Measurements from ENCODE around the gene NDUFS7.

The NDUFS7 gene

DNA sequence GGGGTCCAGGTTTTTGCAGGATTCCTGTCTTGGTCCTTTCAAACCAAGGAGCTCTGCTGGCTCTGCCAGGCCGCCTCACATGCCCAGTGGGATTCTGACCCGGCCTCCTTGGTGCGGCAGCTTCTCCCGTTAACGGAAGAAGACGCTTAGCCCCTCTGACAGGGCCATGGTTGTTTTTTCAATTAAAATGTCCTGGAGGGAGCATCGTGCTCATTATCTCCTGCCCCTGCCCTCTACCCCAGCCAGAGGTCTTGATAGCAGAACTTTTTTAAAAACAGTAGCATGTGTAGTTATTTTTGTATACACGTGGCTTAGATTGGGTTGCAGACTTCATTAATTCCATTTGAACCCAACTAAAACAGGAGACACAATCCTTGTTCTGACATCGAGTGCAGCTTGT is 43.0 kb downstream of the NDUFS7 start:
- TF ChIP-seq, protein P1, sequence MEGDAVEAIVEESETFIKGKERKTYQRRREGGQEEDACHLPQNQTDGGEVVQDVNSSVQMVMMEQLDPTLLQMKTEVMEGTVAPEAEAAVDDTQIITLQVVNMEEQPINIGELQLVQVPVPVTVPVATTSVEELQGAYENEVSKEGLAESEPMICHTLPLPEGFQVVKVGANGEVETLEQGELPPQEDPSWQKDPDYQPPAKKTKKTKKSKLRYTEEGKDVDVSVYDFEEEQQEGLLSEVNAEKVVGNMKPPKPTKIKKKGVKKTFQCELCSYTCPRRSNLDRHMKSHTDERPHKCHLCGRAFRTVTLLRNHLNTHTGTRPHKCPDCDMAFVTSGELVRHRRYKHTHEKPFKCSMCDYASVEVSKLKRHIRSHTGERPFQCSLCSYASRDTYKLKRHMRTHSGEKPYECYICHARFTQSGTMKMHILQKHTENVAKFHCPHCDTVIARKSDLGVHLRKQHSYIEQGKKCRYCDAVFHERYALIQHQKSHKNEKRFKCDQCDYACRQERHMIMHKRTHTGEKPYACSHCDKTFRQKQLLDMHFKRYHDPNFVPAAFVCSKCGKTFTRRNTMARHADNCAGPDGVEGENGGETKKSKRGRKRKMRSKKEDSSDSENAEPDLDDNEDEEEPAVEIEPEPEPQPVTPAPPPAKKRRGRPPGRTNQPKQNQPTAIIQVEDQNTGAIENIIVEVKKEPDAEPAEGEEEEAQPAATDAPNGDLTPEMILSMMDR (IDR thresholded peaks at IDR 0.05): no peak

DNA sequence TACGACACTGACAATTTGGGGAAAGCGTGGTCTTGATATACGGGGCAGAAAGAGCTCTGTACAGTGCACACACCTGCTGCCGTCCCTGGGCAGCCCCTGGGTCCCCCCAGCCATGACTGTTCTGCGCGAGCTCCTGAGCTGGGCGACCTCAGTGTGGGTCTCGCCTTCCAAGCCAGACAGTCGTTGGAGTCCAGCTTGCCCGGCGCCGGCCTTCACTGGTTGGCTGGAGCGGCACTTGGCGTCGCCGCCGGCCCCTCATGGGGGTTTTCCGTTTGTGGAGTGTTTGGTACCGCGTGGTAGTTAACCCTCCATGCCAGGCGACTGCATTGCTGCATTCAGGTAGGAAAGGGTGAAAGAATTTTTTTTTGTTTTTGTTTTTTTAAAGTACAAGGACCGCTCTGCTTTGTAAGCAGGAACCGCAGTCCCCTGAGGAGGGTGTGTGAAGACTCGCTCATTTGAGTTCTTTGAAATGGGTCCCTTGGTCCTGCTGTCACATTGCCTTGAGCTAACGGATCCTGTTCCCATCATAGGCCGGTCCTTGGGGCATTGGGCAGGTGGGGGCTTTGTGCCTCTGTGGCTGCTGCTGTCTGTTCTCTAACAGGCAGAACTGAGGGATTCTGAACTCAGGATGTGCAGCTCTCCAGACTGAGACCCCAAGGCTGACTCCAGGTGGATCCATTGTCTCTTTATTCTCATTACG is 43.7 kb downstream of the NDUFS7 start:
- TF ChIP-seq, protein P1 (IDR thresholded peaks at IDR 0.05): no peak

DNA sequence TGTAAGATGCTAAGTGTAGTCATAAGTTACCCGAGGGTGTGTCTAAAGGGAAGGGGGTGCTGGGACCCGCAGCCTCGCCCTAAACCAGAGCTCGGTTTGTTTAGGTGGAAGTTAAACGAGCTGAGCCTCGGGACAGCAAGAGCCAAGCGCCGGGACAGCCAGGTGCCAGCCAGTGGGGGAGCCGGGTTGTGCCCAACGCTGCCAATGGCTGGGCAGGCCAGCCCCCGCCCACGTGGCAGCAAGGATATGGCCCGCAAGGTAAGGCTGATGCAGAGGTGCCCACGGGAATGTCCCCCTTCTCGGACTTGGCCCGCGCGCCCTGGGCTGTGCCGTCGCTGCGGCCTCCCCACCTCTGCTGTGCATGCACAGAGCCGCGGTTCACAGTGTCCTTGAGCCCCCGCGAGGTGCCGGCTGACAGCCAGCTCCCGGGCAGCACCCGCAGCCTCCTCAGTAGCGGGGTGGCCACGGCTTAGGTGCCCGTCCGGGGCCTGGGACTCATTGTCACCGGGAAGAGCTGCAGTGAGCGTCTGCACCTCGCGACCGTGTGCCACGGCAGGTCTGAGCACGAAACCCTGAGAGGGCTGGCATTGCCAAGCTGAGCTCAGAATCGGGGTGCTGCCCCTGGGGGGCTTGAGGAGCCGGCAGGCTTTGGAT is 45.2 kb downstream of the NDUFS7 start:
- TF ChIP-seq, protein P1 (IDR thresholded peaks at IDR 0.05): no peak

DNA sequence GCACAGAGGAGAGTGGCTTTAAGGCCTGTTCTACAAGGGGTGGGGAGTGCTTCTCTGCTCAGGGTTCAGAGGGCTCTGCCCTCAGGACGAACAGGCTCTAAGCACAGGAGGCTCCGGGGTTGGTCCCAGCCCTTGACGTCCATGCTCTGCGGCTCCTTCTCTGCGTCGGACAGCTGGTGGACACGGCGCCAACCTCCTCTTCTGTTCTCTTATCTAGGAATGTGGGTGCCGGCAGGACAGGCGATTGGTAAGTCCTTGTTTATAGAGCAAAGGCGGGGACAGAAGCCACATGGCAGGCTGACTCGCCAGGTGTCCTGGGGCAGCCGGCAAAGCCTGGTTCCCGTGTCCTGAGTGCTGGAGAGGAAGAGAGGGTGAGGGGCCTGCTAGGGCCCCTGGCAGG is 46.0 kb downstream of the NDUFS7 start:
- TF ChIP-seq, protein P1 (IDR thresholded peaks at IDR 0.05): no peak

DNA sequence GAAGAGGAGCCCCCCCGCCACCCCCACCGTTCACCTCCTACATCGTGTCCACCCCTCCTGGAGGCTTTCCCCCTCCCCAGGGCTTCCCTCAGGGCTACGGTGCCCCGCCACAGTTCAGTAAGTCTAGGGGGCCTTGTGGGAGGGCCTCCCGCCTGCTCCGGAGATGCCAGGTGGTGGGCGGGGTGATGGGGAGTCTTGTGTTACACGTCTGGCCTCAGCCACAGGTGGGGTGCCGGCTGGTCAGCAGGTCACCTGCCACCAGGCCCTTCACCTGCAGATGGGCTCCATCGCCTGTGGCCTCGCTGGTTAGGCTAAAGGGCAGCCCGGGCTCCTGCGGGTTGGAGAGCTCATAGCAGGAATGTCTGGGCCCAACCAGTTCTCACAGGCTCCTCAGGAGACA is 46.5 kb downstream of the NDUFS7 start:
- TF ChIP-seq, protein P1 (IDR thresholded peaks at IDR 0.05): no peak

DNA sequence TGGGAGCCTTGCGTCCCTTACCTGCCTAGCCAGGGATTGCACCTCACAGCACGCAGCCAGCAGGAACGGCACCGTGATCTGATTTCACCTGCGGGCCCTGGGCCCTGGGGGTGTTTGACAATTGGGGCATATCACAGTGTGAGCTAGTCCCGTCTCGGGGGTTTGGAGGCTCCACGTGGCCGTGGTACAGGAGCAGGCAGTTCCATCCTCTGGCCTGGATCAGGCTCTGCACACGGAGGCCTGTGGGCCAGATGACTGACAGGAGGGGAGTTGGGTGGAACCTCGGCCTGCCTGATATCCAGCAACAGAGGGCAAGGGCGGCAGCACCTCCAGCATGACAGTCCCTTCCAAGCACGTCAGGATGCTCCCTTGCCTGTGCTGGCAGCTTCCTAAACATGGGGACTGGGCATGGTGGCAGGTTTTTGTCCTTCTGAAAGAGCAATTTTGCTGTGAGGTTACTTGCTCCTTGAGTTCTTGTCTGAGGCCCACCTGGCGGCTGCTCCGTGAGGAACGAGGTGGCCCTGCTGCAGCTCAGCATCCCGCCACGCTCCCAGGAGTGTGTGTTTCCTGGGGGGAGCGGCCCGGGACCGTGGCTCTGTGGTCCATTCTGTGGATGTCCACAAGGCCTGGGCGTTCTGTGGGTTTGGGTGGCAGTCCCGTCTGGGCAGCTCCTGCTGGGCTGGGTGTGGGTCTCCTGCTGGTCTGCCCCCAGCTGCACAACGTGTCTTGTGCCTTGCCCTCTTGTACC is 48.2 kb downstream of the NDUFS7 start:
- TF ChIP-seq, protein P1 (IDR thresholded peaks at IDR 0.05): no peak

DNA sequence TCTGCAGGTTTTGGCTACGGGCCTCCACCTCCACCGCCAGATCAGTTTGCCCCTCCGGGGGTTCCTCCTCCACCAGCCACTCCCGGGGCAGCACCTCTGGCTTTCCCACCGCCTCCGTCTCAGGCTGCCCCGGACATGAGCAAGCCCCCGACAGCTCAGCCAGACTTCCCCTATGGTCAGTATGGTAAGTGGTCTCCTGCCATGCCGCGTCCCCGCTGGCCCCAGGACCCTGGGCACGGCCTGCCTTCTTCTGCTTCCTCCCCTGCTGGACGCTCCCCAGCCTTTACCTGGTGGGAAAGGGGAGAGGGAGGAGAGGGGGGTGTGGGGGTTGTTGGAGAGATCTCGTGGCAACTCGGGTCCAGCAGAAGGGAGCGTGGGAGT is 48.8 kb downstream of the NDUFS7 start:
- TF ChIP-seq, protein P1 (IDR thresholded peaks at IDR 0.05): no peak

Measured in LNCAP (cell line).